HG02938 (cell line): ENCODE measurements around the gene HOXB9.

Experiments used
- ATAC-seq: cut with Tn5 transposase; IDR thresholded peaks from one replicate; pipeline ENCODE4 v1.9.1; 2021; ENCODE audit warnings: mild to moderate bottlenecking, moderate library complexity; ENCODE audit not compliant: unreplicated experiment

HOXB9 gene

DNA sequence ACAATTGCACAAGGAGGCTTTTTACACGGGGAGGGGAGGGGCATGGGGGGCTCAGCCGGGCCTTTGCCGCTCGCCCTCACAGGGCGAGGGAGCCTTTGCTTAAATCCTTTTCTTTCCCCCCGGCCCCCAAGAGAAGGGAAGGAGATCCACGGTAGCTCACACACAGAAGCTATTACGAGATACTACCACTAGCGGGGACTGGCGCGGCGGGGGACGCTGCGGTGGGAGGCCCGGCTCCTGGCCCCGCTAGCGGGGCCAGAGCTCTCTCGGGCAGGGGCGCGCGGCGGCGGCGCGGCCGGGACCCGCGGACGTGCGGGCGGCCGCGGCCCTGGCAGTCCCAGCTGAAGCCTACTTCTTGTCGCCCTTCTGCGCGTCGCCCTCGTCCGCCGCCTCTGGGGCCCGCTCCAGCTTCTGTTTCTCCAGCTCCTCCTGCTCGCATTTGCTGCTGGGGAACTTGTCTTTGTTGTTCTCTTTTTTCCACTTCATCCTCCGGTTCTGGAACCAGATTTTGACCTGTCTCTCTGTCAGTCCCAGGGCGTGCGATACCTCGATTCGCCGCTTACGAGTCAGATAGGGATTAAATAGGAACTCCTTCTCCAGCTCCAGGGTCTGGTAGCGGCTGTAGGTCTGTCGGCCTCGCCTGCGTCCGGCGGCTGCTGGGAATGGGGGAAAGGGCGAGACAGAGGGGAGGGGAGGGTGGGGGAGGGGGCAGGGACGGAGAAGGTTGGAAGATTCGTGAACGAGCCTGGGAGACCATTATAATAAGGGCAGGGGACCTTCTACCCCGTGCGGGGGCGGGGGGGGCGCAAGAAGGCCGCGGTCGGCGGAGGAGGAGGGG, 13.1 kb downstream of the HOXB9 start:
- ATAC-seq, result no peak

DNA sequence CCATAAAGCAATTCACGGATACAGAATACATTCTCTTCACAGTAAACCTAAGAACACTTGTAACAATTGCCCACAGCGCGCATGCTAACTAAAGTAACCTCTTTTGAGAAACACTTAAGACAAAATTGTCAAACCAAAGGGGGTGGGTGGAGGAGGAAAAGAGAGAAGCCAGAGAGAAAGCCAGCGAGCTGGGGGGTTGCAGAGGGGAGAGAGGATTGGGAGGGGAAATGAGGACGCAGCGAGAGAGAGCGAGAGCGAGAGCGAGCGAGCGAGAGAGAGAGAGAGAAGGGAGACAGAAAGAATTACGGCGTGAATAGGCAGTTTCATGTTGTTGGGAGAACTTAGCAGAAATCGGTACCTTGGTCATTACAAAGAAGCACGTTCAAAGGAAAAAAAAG, 13.7 kb downstream of the HOXB9 start:
- no peak for ATAC-seq

DNA sequence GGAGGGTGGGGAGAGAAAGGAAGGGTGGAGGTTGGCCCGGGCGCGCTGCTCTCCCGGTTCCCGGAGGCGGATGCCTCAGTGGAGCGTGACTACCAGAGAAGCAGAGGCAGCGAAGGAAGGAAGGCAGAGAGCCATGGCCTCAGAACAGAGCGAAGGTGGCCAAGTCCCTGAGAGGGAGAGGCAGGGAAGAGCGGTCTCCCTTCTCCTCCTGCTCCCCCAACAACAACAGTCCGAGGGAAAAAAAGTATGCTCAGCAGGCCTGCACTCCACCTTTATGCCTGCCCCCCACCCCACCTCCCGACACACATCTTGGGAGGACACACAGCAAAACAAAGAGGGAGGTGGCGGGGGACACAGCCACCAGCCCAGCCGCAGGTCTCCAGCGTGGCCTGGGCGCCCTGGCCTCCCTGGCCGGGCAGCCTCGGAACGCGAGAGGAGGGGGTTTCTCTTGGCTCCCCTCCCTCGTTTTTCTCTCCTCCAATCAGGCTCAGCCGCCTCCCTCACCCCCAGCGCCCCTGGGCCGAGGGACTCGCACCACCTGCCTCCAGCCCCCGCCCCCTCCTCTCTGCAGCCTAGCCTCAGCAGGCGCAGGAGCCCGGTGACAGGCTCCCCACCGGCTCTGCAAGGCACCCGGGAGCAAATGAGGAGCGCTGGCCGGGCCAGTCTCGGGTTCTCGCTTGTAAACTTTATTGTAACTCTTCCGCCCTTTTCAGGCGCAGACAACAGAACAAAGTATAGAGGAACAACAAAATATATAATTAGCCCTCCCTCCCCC, 14.3 kb downstream of the HOXB9 start:
- no peak for ATAC-seq

DNA sequence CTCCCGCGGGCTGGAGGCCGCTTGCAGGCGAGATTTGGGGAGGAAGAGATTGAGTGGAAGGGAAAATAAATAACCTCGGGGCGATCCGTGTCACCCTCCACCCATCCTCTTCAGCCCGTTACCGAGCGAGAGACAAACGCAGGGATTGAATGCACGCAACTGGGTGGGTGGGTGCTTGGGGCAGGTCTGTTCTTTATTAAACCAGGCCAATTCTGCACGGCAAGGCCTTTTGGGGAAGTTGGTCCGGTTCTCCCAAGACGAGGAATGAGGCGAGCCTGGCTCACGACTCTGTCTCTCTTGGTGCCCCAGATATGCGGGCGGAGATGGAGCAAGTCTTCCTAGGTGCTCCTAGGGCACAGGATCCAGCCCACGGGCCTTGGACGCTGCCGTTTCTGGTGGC, 14.9 kb downstream of the HOXB9 start:
- no peak for ATAC-seq

DNA sequence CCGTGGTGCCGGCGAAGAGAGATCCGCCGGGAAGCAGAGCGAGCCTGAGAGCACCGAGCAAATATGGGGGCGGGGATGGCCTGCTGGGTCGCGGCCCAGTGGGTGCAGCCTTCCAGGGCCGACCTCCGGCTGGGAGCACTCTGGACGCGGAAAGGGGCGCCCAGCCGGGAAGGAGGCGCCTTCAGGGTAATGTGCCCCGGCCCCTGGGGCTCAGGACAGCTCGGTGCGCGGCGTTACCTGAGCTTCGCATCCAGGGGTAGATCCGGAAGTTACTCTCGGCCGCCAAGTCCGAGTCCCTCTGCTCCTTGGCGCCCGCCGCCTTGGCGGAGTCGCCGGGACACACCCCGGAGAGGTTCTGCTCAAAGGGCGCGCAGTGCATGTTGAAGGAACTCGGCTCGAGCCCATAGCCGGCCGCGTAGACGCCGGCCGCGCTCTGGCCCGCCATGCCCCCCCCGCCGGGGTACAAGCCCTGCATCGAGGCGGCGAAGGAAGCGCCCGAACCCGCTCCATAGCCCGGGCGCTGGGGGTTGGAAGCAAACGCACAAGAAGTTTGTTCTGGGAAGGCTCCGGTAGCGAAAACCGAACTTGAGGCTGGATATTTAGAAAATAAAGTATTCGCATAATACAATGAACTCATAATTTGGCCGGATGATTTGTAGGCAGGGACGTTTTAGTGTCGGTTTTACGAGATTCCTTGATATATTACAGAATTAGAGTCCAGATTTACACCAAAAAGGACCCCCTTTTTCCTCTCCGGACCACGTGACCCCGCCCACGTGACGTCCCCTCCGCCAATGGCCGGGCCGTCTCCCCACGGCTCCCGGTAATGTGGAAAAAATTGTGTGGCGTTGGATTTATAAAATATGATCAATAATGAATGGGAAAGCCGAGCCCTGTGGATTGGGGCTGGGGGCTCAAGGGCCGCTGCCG, 15.6 kb downstream of the HOXB9 start, which contains the start of gene HOXB7:
HOXB7 (minus strand) TSS at position 736 of the 930 bp plus-strand sequence; CDS start at position 637, 99 bp downstream.
- ATAC-seq, result no peak

DNA sequence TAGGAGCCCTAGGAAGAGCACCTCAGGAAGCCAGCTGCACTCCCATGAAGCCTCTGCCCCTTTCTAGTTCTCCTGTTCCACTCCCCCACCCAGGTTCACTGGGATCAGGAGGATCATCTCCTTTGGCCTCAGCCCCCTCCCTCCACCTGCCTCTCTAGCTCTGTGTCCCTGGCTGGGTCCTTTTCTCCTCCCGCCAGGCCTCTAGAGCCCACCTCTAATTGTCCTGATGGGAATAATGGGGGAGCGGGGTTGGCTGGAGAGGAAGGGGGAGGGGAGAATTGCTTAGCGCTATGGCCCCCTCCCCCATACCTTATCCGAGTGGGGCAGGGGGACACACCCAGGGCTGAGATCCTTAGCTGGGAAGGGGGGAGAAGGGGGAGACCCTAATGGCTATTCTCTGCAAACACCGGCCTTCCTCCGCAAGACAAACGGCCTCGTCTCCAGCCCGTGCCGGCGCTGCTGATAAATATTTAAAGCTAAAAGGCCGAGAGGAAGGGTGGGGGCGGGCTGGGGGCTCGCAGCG, 16.3 kb downstream of the HOXB9 start:
- no peak for ATAC-seq

DNA sequence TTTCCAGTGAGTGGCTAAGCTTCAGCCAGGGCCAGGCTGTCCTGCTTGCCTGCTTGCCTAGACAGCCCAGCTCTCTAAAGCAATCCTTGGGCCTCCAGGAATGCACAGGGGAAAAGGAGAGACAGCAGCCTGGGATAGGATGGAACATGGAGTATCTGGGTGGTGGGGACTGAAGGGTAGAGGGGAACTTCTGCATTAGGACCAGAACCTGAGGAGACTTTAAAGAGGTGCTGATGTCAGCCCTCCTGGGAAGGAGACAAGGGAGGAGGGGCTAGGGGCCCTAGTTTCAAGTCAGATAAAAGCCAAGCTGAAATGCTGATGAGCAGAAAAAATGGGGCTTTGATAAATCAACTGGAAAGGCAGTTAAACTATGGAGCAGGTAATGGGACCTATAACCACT, 17.1 kb downstream of the HOXB9 start:
- ATAC-seq, result no peak

DNA sequence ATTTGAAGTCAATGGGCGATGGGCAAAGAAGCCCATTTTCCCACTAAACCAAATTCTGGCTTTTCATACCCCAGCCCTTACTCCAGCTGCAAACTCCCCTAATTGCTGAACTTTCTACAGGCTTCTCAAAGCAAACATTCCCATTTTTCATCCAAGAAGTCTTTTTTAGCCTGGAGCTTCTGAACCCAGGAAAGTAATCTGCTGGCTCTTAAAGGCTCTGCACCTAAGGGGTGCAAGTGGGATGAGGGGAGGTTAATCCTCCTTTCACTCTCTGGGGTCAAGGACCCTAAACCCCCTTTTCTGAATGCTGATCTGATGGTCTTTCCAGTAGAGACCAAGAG, 17.7 kb downstream of the HOXB9 start:
- no peak for ATAC-seq

DNA sequence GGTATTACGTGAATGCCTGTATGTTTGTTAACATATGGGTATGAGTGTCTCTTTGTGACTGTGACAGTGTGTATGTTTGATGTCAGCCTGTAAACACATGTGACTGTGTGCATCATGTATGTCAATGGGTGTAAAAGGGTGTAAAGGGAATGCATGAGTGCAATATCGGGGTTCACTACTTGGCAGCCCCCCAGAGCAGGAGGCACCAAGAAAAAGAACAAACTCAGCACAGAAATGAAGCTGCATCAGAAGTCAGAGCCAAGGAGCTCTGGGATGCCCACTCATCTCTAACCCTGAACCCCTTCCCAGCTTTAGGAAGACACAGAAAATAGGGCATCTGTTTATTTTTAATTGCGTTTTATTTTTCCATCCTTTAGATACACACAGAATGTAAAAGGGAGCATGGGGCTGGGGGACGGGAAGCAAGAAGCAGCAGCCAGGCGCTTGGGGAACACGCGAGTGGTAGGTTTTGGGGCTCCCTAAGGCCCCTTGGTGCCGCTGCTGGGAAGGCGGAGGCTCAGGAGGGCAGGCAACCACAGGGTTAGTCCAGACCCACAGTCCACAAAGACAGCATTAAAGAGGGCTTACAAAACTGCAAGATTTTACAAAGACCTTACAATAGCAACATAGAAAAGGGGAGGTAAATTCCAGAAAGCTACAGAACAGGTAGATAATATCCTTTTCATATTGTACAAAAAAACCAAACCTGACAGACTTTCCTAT, 19.1 kb downstream of the HOXB9 start:
- no peak for ATAC-seq

DNA sequence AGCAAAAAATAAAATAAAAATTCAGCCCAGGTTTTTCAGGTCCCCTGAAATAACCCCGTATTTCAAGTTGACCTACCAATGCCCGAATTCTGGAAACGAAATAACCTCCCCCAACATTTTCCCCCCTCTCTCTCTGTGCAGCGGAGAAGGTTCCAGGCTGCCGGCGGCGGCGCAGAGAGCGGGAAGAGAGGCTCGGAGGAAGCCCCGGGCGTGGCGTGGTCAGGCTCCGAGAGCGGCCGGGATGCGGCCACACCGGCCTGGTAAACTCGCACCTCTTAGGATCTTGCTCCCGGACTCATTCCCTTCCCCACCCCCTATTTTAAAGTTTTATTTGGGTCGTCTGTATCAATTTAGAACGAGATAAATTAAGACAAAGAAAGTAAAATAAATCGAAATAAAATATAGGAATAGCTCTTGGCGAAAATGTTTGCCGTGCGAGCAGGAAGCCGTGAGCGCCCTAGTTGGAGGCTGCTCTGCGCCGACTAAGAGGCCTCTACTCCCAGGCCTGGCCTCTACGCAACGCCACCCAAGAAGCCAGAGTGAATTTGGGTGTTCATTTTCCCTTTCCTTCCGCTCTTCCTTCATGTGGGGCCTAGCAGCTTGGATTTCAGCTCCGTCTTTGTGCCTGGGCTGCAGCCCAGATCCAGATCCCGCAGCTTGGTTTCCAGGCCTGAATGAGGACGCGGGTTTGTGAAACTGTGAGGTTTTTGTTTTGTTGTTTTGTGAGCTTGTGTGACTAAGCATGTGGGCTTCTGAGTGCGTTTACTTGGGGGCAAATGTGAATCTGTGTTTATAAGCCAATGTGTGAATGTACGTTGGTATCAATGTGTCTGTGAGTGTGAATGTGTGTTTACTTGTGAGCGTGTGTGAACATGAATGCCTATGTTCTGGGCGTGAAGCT, 19.9 kb downstream of the HOXB9 start:
- no peak for ATAC-seq

DNA sequence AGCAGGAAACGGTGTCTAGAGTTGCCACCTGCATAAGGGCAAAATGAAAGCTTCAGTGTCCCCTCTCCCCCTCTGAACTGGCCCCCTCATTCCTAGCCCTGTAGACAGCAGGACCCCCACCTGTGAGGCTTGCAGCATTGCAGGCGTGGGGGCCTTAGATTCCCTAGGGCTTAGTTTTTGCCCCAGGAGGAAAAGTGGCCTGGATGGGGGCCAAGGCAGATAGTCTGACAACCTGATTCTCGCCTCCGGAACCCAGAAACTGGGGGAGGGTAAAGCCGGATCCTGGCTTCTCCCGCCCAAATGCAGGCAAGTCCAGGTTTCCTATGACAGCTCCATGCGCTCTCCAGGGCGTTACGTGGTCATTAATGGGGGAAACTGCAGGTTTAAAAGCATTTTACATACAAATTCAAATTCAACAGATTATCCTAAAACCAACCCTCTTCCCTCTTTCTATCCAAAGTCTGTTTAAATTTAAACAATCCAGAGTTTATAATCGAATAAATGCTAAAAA, 20.7 kb downstream of the HOXB9 start:
- ATAC-seq, result no peak

DNA sequence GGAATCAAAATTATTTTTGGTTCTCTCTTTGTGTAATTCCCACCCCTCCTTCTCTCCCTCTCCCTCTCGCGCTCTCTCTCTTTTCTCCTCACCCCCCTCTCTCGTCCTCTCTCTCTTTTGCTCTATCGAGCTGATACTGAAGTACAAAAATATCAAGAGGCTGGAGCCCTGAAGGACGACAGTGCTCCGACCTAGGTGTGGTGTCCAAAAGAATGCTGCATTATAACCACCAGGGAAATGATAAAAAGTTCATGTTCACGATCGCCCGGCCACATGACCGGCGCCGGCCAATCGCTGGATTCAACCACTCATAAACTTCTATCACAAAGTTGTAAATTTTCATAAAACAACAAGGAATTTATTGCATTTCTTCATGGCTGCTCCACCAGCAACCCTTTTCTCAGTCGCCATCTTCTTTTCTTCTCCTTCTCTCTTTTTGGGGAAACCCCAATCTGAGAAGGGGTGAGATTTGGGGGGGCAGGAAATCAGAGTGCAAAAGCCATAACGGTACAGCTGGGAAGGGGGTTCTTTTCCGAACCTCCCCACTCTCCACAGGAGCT, 21.3 kb downstream of the HOXB9 start, which contains the start of gene HOXB6:
HOXB6 (minus strand) TSS at position 217 of the 560 bp plus-strand sequence. CDS start 6,836 bp downstream, outside the sequence.
- no peak for ATAC-seq

DNA sequence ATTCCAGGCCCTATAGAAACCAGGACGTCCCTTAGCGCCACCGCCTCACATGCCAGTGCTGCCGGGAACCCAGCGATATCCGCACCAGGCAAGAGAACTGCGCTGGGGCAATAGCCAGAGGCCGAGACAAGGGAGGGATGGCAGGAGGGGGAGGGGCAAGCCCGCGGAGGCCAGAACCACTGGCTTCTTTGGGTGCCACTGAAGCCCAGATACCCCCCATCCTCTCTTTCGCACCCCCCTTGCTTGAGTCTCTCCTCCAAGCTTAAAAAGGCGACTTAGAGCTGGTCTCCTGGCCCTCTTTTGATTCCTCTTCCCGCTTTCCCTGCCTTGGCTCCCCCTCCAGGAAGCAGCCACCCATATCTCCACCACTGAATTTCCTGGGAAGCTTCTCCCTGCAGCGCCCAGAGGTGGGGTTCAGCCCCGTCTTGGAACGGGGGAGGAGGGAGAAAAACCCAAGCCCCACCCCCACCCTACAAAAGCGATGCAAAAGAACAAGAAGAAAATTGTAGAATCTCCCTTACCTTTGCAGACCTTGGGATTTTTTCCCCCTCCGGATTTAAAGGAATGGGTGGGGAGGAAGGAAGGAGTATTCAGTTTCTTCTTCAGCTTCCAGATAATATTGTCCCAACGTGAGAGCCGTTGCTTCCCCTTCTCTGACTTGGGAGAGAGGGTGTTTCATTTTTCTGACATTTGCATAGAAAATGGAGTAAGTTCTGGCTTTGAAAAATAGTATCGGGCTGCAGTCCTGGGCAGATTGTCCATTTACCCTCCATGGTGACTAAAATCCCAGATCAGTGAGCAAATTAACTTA, 22.0 kb downstream of the HOXB9 start:
- ATAC-seq, result no peak

DNA sequence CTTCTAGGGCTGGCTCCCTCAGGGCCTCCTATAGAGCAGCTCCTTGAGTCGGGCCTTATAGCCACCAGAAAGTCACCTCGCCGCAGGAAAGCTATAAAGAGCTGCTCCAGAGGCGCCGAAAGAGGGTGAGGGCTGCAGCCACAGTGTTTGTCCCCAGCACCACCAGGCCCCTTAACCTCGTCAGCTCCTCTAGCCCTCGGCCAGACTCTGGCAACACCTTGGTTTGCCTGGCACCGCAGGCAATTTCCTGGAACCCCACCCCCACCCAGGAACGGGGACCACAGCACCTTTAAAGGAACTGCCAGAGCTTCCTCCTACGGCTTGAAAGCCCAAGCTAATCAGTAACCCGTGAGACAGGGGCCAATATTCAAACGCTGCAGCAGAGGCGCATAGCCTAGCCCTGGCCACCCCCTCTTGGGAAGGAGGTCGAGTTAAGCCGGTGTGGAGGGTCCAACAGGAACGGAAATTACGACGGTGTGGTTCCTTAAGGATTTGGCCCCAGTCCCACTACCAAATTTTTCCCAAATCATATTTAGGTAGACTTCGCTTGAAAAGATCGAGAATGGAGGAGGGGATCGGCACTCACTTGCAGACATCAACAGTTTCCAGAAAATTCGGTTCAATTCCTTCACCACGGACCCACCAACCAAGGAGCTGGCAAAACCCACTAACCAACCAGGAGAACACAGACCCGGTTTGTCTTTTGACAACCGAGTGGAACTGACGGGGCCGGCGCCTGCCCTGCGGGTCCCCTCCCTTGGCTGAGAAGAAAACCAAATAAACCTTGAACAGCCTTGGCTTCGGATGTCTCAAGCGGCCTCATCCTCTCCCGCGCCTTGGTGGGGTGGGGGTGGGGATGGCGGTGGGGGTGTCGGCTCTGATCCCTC, 24.4 kb downstream of the HOXB9 start:
- no peak for ATAC-seq

DNA sequence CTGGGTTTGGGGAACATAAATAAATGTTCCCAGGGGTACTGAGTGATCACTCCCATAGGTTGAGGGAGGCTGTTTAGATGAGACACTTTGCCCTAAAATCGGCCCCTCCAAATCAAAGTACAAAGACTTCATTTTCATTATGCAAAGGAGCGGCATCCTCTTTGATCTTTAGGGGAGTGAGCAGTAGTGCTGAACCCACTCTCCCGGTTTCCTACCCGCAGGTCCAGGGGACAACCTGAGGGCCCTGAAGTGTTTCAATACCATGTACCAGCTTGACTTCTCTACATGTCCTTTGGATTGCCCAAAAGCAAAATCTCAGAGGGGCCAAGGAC, 25.0 kb downstream of the HOXB9 start:
- no peak for ATAC-seq

DNA sequence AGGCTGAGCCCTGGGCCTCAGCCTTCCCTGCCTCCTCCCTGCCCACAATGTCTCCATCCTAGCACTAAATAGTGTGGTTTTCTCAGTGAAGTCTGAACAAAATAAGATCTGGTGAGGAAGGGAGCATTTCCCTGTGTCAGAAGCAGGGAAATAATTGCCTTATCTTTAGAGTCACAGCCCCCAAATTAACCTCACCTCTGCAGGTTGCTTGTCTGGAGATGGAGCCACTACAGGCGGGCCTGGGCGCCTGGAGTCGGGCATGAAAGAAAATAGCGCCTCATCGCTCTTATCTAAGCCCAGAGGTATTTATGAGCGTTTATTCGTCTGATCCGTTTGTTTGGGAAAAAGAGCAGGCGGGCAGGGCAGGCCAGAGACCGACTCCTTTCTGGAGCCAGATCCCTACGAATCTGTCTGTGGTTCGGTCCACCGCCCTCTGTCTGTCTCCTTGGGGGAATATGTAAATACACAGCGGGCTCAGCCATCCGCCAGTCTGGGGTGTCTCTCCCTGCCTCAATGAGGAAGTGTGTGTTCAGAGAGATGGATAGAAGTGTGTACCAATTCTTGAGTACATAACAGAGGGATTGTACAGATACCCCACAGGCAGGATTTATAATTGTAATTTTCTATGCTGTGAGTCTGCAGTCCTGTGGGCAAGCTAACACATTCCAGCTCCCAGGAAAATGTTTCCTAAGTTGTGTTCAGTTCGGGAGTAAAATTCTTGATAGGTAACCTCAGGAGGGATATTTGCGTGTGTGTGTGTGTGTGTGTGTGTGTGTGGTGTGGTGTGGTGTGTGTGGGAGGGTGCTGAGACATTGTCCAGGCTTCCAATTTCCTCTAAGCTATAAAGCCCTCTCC, 25.7 kb downstream of the HOXB9 start:
- no peak for ATAC-seq
